Chondrocyte (in vitro differentiated cells): ENCODE data around the gene CACNB3. TPM values are rescaled to one million over a fixed set of nuclear protein-coding genes. Genes with fewer than 3 reads are reported as not detected.

Source experiments
- DNase-seq: peaks from one replicate; pipeline ENCODE4 v3.0.0; 2021; ENCODE audit warnings: mixed read lengths, low spot score
- H3K27ac Mint-ChIP-seq: one replicate; pipeline ENCODE4 v1.8.0; 2021; ENCODE audit warnings: mild to moderate bottlenecking, moderate library complexity, mixed read lengths; ENCODE audit not compliant: unreplicated experiment
- H3K27me3 Mint-ChIP-seq: 2 replicates; pipeline ENCODE4 v1.8.0; 2021; ENCODE audit warnings: low read depth, mixed read lengths
- H3K36me3 Mint-ChIP-seq: 2 replicates; pipeline ENCODE4 v1.8.0; 2021; ENCODE audit warnings: low read depth, mixed read lengths
- H3K4me1 Mint-ChIP-seq: 2 replicates; pipeline ENCODE4 v1.8.0; 2021; ENCODE audit warnings: low read depth, mild to moderate bottlenecking, mixed read lengths
- H3K4me3 Mint-ChIP-seq: one replicate; pipeline ENCODE4 v1.8.0; 2021; ENCODE audit warnings: mild to moderate bottlenecking, moderate library complexity, mixed read lengths; ENCODE audit not compliant: unreplicated experiment
- H3K9me3 Mint-ChIP-seq: 2 replicates; pipeline ENCODE4 v1.8.0; 2021; ENCODE audit warnings: low read depth, mixed read lengths
- CTCF ChIP-seq: fragments of 200-600 bp; sonication (generic); IDR thresholded peaks from 2 replicates; pipeline ENCODE4 v1.5.0; 2021; ENCODE audit warnings: antibody characterized with exemption, mild to moderate bottlenecking, moderate library complexity
- total RNA-seq: library from RNA; stranded (reverse); gene quantifications from 3 replicates; pipeline ENCODE4 v1.2.1, GENCODE V29; 2021

CACNB3 gene
- total RNA-seq, 1 donor from 2014 or later: 69.5 TPM

- Mint-ChIP-seq H3K4me3 (peak overlapping the region; percentile 35), H3K27ac (peak overlapping the region; percentile 99), H3K4me1 (peaks cover 47% of the 10 kb centered on the region), H3K36me3 (peaks cover 18% of the 10 kb centered on the region), H3K27me3 (no peaks in the 10 kb centered on the region), H3K9me3 (no peaks in the 10 kb centered on the region)
- no peak for TF ChIP-seq CTCF
- peak; percentile 63 for DNase-seq
These were observed 38.4 kb upstream of the CACNB3 start for GRCh38 chr12:48779869-48780268.

GRCh38 chr12:48780381-48781025 lies 37.8 kb upstream of the CACNB3 start:
- DNase-seq: peak; percentile 64
- H3K27ac Mint-ChIP-seq: peak overlapping the region; percentile 99

GRCh38 chr12:48781750-48782456 lies 36.4 kb upstream of the CACNB3 start:
- DNase-seq: peak; percentile 63
- H3K4me1 Mint-ChIP-seq: peaks cover 61% of the 10 kb centered on the region
- H3K9me3 Mint-ChIP-seq: no peaks in the 10 kb centered on the region
- peak overlapping the region; percentile 47 for H3K27ac Mint-ChIP-seq
- H3K4me3 Mint-ChIP-seq: no peak overlapping the region
- no peak for TF ChIP-seq CTCF
- no peaks in the 10 kb centered on the region for H3K27me3 Mint-ChIP-seq
- peaks cover 14% of the 10 kb centered on the region for H3K36me3 Mint-ChIP-seq

More at GRCh38 chr12:48780381-48781025, 37.8 kb upstream of the CACNB3 start:
- Mint-ChIP-seq H3K9me3 (no peaks in the 10 kb centered on the region), H3K36me3 (peaks cover 16% of the 10 kb centered on the region), H3K4me1 (peaks cover 50% of the 10 kb centered on the region), H3K27me3 (no peaks in the 10 kb centered on the region), H3K4me3 (peak overlapping the region; percentile 35)
- no peak for TF ChIP-seq CTCF

- no peak overlapping the region for H3K27ac Mint-ChIP-seq
- no peaks in the 10 kb centered on the region for H3K9me3 Mint-ChIP-seq
- TF ChIP-seq CTCF: no peak
- H3K4me1 Mint-ChIP-seq: peaks cover 69% of the 10 kb centered on the region
- H3K27me3 Mint-ChIP-seq: no peaks in the 10 kb centered on the region
- peak; percentile 83 for DNase-seq
- no peak overlapping the region for H3K4me3 Mint-ChIP-seq
- H3K36me3 Mint-ChIP-seq: peaks cover 7% of the 10 kb centered on the region
These were observed 35.6 kb upstream of the CACNB3 start for GRCh38 chr12:48782457-48783395.

GRCh38 chr12:48783432-48783831 lies 34.9 kb upstream of the CACNB3 start:
- Mint-ChIP-seq H3K4me3 (no peak overlapping the region), H3K4me1 (peaks cover 70% of the 10 kb centered on the region), H3K27me3 (no peaks in the 10 kb centered on the region), H3K27ac (no peak overlapping the region), H3K9me3 (no peaks in the 10 kb centered on the region), H3K36me3 (peaks cover 1% of the 10 kb centered on the region)
- TF ChIP-seq CTCF: no peak
- peak; percentile 2 for DNase-seq
